Measurements from ENCODE around the gene DHTKD1.

DNA sequence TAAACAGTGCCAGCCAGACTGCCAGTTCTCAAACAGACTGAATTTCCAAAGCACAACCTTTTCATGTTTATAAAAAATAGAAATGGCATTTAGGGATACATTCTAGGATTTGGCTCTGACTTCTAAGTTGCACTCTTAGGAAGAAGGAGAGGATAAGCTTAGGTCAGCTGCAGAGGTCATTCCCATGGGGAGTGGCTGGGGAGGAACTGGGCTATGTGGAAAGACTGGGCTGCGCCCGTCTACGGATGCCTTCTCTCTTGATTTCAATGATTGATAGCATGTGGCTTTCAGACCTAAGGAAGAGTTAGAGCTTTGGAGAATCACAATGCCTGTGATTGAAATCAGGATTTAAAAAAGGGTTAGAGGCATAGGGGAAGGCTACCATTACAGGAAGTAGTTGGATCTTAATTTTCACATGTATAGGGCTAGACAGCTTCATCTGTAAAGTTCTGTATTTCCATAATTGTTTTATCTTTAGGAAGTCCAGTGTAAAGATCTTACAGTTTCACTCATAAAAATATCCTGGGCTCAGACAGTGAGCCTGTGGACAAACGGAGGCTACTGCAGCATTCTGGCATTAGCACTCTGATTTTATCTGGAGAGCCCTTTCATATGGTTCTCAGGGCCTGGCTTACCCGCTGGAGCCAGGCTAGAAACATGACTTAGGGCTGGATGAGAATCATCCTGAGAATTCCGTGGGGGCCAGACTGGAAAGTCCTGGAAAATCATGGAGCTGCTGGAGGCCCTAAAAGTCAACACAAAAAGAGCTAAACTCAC is 97.4 kb downstream of the DHTKD1 start:
- TF ChIP-seq, protein P1, sequence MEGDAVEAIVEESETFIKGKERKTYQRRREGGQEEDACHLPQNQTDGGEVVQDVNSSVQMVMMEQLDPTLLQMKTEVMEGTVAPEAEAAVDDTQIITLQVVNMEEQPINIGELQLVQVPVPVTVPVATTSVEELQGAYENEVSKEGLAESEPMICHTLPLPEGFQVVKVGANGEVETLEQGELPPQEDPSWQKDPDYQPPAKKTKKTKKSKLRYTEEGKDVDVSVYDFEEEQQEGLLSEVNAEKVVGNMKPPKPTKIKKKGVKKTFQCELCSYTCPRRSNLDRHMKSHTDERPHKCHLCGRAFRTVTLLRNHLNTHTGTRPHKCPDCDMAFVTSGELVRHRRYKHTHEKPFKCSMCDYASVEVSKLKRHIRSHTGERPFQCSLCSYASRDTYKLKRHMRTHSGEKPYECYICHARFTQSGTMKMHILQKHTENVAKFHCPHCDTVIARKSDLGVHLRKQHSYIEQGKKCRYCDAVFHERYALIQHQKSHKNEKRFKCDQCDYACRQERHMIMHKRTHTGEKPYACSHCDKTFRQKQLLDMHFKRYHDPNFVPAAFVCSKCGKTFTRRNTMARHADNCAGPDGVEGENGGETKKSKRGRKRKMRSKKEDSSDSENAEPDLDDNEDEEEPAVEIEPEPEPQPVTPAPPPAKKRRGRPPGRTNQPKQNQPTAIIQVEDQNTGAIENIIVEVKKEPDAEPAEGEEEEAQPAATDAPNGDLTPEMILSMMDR (IDR thresholded peaks at IDR 0.05): no peak
- TF ChIP-seq POLR2A (IDR thresholded peaks at IDR 0.05): no peak

Data from breast epithelium (tissue), 3 donors.